Measurements from ENCODE around the gene NDUFB8.

The NDUFB8 gene

DNA sequence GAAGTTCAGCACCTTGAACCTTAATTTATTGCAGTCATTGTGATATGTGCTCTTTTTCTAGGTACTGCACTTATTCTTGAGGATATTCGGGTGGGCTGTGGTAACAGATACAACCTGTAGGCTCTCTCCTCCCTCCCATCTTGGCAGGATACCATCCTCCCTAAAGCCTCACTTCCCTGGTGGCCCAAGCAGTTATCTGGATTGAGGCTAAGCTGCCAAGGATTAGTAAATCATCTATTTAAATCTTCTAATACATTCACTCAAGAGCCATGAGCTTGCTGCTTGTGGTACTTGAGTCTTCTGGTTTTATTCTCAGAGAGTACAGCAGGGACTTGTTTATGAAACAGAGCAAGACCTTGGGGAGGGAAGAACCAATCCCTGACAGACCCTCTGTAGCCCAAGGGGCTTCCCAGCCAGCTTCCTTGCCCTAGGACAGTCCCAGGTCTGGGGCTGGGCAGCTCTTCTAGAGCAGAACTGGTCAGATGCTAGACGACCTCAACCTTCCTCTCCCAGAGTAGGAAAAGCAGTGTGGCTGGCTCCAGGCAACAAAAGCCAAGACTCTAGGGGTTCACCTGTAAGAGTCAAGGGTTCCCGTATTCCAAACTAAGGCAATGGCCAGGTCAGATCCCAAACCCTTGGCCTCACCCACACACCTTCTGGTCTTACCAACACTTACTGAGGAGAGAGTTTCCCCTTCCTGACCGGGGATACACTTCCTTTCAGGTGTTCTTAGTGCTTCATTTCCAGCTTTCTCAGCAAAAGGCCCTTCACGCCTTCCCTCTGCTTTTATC lies 45.6 kb downstream of the NDUFB8 start:
- H3K4me3 ChIP-seq (ENCODE audit: low read length), result no peak overlapping the region
- DNase-seq (ENCODE audit: low read depth), result no peak
- TF ChIP-seq, protein P1, sequence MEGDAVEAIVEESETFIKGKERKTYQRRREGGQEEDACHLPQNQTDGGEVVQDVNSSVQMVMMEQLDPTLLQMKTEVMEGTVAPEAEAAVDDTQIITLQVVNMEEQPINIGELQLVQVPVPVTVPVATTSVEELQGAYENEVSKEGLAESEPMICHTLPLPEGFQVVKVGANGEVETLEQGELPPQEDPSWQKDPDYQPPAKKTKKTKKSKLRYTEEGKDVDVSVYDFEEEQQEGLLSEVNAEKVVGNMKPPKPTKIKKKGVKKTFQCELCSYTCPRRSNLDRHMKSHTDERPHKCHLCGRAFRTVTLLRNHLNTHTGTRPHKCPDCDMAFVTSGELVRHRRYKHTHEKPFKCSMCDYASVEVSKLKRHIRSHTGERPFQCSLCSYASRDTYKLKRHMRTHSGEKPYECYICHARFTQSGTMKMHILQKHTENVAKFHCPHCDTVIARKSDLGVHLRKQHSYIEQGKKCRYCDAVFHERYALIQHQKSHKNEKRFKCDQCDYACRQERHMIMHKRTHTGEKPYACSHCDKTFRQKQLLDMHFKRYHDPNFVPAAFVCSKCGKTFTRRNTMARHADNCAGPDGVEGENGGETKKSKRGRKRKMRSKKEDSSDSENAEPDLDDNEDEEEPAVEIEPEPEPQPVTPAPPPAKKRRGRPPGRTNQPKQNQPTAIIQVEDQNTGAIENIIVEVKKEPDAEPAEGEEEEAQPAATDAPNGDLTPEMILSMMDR (conservative IDR thresholded peaks at IDR 0.05; ENCODE audit: low read depth, low read length), result no peak

DNA sequence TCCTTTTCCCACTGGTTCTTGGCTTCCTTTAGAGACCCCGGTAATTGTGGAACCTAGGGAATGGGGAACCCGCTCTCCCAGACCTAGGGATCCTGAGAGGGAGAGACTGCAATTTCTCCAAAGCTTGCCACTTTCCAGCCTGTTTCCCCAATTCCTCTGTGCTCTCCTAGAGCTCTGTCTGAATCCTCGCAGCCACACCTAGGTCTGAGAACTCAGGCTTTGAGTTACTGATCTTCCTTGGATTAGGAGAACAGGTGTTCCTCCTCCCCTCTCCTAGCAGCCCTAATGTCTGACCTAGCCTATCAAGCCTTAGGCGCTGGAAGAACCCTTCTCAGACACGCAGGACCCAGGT lies 46.9 kb downstream of the NDUFB8 start:
- peak overlapping the region; percentile 10 for H3K4me3 ChIP-seq (ENCODE audit: low read length)
- DNase-seq (ENCODE audit: low read depth), result no peak
- TF ChIP-seq, protein P1 (conservative IDR thresholded peaks at IDR 0.05; ENCODE audit: low read depth, low read length), result no peak

DNA sequence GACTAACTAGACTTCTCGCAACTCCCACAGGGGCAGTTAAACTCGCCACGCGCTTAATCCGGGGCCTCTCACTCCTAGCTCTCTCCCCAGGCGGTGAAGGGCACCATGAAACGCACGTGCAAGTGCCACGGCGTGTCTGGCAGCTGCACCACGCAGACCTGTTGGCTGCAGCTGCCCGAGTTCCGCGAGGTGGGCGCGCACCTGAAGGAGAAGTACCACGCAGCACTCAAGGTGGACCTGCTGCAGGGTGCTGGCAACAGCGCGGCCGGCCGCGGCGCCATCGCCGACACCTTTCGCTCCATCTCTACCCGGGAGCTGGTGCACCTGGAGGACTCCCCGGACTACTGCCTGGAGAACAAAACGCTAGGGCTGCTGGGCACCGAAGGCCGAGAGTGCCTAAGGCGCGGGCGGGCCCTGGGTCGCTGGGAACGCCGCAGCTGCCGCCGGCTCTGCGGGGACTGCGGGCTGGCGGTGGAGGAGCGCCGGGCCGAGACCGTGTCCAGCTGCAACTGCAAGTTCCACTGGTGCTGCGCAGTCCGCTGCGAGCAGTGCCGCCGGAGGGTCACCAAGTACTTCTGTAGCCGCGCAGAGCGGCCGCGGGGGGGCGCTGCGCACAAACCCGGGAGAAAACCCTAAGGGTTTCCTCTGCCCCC lies 47.4 kb downstream of the NDUFB8 start:
- DNase-seq (ENCODE audit: low read depth), result peak; percentile 27
- TF ChIP-seq, protein P1 (conservative IDR thresholded peaks at IDR 0.05; ENCODE audit: low read depth, low read length), result peak; percentile 92

DNA sequence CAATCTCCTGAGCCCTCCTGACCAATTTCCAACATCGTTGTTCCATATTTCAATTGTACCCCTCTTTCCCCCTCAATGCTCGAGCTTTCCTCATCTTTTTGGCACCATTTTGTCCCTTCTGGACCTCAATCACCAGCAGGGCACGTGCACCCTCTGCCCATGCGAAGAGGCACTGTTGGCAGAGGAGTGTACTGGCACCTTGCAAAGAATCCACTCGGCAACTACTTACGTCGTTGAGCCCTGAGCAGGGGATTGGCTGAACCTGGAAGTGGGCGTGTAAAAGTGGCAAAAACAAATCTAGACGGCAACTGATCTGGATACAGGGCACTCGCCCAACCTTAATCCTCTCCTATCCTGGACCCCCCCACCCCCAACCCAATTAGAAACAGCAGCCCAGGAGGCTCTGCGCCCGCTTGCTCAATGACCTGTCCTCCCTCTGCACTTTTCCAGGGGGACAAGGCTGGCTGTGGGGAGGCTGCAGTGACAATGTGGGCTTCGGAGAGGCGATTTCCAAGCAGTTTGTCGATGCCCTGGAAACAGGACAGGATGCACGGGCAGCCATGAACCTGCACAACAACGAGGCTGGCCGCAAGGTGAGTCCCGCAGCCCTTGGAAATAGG lies 48.1 kb downstream of the NDUFB8 start:
- peak overlapping the region; percentile 47 for H3K4me3 ChIP-seq (ENCODE audit: low read length)
- TF ChIP-seq, protein P1 (conservative IDR thresholded peaks at IDR 0.05; ENCODE audit: low read depth, low read length), result no peak
- peak; percentile 62 for DNase-seq (ENCODE audit: low read depth)

More for the DNA sequence above, 47.4 kb downstream of the NDUFB8 start:
- H3K4me3 ChIP-seq (ENCODE audit: low read length), result peak overlapping the region; percentile 47

DNA sequence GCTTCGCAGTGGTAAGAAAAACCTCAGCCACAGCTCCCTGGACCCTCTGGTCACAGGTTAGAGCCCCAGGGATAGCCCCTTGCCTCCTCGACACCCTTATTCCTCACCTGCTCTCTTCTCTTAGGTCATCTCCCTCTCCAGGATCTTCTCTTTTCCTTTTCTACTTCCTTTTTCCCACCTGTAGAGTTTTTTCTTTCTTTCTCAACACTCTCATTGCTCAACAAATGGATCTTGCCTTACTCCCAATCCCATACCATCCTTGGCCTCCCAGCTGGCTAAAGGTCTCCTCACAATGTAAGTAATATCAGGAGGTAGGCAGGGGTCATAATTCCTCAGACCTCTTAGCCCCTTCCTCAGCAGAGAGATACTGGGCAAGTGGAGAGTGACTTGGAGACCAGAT lies 49.7 kb downstream of the NDUFB8 start:
- TF ChIP-seq, protein P1 (conservative IDR thresholded peaks at IDR 0.05; ENCODE audit: low read depth, low read length), result no peak
- no peak overlapping the region for H3K4me3 ChIP-seq (ENCODE audit: low read length)
- no peak for DNase-seq (ENCODE audit: low read depth)

DNA sequence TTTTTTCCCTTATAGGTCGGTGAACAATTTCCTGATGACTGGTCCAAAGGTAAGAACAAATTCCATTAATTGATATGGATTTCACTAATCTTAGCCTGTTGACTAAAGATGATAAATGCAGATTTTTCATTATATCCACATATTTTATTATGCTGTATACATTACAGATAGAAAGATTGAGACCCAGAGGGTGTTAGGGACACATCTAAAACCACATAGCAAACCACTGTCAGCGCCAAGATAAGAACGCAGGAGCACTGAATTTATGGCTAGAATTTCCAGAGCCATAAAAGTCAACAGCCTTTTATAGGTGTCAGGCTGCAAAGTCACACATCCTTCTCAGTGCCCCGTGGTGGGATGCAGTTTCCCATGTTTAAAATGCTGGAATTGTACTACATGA lies 50.6 kb downstream of the NDUFB8 start:
- TF ChIP-seq, protein P1 (conservative IDR thresholded peaks at IDR 0.05; ENCODE audit: low read depth, low read length), result no peak
- H3K4me3 ChIP-seq (ENCODE audit: low read length), result no peak overlapping the region
- no peak for DNase-seq (ENCODE audit: low read depth)

Data from retinal pigment epithelial cell (primary cell).